GM21717 (cell line): Measurements from ENCODE around the gene TFIP11.

Experiments used
- ATAC-seq: cut with Tn5 transposase; IDR thresholded peaks from one replicate; pipeline ENCODE4 v1.9.1; 2021; ENCODE audit warnings: mild to moderate bottlenecking, moderate library complexity; ENCODE audit not compliant: unreplicated experiment

The TFIP11 gene

DNA sequence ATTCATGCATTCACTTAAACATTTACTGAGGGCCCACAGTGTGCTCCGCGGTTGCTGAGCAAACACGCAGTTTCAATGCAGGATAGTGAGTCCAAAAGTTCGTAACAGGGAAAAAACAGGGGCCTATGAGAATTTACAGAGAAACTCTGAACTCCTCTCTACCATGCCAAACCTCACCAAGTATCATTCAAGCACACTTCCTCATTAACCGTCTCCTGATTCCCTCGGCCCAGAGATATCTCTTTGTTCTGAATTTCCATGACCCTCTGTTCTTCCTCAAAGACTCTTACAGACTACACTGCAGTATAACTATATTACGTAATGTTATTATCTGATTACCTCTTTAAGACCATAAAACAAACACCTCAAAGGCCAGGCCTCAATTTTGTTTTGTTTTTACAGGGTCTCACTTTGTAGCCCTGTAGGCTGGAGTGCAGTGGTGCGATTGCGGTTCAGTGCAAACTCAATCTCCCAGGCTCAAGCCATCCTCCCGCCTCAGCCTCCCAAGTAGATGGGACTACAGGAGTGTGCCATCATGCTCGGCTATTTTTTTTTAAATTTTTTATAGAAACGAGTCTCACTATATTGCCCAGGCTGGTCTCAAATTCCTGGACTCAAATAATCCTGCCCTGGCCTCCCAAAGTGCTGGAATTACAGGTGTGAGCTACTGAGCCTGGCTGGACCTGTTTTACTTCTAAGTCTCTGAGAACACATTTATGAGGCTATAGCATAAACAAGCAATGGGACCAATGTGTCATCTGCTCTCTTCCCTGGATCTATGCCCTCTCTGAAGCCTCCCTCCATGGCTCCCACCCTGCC is 32.3 kb downstream of the TFIP11 start:
- ATAC-seq = no peak

DNA sequence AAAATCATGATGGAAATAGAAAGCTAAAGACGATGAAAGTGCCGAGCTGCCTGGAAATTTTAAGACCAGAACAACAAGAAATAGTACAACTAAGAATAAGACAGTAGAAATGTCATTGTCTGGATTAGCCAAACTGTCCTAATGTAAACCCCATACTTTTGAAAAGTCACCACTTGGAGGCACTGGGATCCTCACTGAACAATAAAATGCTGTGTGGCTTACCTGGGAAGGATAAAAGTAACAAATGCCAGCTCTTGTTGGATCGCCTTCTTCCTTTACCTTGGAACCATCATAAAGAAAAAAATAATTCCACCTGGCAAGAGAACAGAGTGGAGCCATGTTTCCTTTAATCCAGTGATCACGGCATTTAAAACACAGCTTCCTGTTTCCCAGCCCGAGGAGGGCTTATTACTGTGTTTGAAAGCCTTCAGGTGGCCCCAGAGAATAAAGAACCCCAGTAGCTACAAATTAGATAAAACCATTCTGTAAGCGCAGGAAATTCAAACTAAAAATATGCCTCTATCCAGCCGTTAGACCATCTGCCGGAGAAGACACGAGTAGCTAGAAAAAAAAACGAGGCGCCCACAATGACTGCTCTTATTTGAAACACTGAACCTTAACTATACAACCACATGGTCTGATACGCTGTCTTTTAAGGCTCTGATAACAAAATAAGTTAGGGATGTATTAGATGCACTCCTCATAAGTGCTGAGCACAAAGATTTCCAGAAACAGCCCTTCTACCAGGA is 33.1 kb downstream of the TFIP11 start:
- ATAC-seq = no peak

DNA sequence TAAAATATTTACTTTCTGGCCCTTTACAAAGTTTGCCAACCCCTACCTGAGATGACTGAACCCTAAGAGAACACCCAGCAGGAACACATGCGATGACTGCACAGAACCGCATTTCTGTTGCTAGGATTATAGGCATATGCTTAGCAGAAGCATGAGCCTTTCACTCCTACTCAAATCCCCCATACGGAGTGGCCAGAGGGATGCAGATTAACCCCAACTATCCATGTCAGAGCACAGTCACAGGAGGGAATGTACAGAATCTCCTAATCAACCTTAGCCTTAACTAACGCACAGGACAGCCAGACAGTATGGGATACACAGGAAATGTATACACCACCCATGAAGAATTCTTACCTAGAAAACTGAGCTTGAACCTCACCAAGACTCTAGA is 34.9 kb downstream of the TFIP11 start:
- no peak for ATAC-seq

DNA sequence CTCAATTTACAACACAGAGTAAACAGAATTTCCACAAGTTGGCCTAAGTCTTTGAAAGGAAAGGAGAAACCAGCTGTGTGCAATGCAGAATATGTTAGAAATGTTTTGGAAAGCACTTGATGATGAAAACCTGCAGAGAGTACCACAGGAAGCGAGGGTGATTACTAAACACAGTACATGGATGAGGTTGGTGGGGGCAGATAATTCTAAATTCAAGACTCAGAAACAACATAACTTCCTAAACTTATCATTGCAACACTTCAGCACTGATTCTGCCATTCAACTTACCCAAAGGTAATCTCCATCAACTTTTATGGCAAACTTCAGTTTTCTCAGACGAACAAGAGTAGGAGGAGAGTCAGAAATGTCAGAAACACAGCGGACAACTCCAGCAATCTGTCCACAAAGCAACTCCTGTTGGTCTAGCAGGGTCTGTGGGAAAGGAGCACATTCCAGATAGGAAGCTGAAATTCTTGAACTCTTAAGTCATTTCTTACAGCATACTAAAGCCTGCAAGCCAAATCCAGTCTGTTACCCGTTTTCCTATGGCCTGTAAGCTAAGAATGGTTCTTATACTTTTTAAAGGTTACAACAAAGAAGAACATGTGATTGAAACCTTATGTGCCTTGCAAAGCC is 35.5 kb downstream of the TFIP11 start:
- no peak for ATAC-seq

DNA sequence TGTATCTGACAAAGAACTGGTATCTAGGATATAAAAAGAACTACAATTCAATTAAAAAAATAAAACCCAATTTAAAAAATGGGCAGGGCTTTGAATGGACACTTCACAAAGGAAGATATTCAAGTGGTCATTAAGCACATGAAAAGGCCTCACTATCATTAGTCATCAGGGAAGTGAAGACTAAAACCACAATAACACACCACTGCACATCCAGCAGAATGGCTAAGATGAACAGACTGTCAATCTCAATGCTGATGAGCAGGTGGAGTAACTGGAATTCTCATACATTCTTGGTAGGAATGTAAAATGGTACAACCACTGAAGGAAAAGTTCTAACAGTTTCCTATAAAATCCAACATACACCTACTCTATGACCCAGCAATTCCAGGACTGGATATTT is 37.6 kb downstream of the TFIP11 start:
- no peak for ATAC-seq

DNA sequence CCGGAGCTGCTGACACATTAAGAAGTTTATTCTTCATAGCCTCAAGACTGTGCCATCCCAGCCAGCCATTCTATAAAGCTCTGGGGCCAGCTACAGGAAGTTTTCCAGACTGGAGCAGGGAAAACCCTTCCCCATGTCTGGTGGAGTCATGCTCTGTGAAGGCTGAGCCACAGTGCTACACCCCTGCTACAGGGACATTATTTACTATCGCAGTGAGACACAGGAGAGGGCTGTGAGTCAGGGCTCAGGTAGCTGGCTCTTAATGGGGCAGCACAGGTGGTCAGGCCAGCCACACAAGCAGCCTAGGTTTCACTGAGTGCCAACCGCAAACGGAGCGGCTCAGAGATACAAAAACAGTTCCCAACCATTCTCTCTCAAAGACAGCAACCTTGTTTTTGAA is 40.8 kb downstream of the TFIP11 start:
- ATAC-seq = no peak

DNA sequence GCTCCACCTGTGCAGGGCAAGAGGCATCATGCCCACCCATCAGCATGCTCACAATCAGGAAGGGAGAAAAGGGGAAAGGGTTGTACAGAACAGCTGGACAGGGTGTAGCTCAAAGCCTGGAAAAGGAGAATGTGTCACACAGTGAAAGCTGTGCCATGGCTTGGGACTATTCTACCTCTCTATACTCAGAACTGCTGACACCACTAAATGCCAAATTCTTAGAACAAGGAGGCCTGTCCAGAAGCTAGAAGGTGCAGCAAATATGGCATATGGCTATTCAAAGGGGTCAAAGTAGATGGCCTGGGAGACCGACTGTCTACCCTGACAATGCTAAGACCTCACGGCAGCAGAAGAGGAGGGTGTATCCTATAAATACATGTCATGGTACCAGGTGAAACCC is 41.5 kb downstream of the TFIP11 start:
- ATAC-seq = no peak

DNA sequence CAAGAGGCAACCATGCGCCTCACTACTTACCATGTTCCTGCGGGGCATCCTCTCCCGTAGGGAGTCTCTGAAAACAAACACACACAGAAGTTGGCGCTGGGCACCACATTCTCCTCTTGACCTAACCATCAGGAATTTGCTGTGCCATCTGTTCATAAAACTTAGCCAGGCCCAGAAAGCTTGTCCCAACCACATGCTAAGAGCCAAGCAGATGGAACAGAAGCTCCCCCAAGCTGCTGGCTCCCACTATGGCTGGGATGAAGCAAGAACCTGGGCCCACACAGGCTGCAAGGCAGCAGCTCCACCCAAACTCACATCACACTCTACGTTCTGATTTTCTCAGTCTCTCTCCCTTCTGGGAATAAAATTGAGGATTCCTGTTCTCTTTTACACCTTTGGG is 46.1 kb downstream of the TFIP11 start:
- ATAC-seq = no peak

DNA sequence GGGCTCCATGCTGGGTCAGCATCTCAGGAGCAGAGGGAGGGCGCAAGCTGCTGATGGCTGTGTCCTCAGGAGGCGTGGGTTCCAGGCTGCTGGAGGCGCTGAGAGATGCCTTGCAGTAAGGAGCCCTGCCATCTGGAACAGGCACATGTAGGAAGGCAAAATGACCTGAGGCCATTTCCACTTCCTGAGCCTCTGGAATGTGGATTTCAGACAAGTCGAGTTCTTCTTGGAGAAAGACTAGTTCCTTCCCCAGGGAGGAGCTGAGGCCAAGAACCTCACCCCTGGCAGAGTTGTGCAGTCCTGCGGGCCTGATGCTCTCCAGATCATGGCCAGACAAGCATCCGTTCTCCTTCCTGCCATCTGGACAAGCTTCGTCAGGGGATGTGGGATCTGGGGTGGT is 48.0 kb downstream of the TFIP11 start:
- no peak for ATAC-seq

DNA sequence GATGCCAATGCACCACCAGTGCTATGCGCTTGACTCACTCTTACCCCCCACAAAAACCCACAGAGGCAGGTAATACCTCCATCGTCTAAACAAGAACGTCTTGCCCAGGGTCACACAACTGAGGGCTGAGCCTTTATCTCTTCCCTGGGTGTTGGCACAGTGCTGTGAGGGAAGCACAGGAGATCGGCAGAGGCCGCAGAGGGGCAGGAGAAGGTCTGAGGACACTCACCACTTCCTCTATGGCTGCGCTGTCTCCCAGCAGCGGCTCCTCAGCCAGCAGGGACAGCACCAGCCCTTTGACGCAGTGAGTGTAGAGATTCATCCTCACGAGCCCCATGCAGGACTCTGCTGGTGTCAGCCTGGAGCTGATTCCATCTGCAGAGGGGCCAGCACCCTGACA is 48.6 kb downstream of the TFIP11 start:
- ATAC-seq = no peak

DNA sequence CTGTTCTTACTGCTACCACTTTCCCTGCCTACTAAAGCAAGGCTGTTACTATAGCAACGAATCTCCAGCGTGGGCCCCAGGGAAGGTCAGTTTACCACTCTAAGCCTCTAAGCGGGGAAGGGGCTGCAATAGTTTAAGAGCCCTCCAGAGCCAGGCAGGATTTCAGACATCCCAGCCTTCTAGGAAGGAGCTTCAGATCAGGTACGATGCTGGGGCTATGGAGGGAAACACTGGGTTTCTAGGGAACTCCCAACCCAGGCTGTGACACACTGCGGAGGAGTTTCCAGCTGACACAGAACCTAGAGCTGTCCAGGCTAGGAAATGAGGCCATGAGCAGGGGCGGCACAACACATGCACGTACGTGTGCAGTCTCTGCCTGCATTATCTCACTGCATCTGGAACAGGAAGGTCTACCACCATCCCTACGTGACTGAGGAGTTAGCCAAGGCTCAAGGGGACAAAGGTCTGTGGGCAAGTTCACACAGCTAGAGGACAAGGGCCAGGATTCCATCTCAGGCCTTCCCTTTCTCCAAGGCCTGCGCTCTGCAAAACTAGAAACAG is 49.1 kb downstream of the TFIP11 start:
- no peak for ATAC-seq

DNA sequence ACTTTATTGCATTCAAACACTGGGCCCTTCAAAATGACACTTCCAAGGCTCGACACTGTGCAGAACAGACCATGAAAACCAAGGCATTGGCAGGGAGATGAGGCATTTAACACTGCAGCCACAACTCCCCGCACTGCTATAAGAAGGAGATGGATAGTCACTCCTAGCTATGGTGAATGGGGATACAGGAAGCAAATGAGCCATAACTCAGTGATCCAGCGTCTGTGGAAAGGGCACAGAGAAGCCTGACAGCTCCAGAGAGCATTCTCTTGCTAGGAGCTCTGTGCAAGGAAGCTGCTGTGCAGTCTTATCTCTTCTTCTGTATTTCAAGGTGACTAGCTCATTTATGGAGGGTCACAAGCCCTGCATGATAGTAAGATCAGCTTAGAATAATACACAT is 49.6 kb downstream of the TFIP11 start:
- no peak for ATAC-seq

DNA sequence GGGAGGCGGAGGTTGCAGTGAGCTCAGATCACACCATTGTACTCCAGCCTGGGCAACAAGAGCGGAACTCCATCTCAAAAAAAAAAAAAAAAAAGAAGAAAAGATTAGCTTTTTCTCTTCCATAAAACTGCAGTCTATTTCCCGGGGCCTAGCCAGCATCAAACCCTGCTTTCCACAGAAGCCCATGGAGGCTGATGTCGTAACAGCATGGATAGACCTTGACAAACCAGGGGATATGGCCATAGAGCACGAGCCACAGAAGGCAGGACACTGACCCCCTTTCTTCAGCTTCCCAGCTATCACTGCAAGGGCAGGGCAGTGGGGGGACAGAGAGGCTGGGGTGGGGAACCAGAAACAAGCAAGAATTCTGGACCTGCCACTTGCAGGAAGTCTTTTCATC is 50.2 kb downstream of the TFIP11 start:
- ATAC-seq = no peak

DNA sequence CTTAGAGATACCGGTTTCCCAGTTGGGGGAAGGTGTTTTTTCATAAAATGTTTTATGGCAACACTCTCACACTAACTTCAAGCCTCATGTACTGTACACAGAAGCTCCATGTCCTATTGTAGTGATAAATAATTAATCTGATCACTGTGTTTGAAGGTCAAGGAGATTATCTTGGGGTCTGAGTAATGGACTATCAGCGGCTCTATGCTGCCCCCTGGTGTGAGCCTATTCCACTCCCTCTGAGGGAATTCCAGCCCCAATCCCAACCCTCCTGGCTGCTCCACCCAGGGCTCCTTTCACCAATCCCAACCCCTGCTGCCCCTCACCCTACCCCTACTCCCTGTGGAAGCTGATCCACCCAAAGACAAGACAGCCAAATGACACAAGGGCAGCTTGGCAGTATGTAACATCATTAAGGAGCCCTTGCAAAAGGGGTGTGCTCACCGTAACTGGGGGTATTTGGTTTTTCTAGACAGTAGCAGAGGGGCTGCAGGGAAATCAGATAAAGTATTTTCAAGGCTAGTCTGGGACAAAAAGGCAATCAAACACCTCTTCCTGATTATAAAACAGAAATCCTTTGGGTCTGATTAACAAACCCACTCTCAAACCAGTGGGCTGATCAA is 51.0 kb downstream of the TFIP11 start:
- ATAC-seq = no peak

DNA sequence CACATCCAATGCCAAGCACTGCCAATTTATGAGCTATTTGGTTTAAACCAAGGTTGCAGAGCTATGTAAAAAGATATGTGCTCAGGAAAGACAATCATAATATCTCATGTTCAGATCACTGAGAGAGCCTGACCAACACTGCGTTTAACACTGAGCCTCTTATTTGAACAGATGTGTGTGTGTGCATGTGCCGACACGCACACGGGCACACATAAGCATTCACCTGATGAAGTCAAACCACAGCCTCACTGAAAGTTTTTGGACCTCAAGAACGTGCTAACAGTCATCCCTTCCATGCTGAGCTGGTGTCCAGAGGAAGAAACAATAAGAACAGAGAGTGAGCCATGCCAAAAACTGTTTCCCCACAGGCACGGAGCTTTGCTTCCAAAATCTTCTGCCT is 52.1 kb downstream of the TFIP11 start:
- no peak for ATAC-seq

DNA sequence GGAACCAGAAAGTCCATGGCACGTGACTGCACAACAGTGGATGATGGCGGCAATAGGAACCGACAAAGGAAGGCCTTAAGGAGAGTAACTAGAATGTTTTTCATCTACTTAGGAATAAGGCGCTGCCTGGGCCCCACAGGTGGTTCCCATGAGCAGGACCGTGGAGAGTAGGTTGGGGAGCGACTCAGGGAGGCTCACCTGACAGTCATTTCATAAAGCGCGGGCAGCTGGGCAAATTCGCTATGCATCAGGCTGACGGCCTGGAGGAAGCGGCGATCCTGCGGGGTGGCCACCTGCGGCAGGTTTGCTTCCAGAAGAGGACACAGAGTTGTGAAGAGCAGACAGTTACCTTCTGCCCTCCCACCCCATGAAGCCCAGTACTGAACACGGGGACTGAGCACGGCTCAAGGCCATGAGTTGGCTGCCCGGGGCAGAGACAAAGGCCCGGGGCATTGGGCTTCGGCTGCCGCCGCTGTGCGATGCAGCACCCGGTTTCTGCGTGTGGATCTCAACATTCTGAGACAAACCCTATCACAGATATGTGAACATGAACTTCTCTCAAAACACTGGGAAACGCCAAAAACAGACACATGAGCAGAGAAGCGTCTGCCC is 54.5 kb downstream of the TFIP11 start:
- ATAC-seq = no peak

DNA sequence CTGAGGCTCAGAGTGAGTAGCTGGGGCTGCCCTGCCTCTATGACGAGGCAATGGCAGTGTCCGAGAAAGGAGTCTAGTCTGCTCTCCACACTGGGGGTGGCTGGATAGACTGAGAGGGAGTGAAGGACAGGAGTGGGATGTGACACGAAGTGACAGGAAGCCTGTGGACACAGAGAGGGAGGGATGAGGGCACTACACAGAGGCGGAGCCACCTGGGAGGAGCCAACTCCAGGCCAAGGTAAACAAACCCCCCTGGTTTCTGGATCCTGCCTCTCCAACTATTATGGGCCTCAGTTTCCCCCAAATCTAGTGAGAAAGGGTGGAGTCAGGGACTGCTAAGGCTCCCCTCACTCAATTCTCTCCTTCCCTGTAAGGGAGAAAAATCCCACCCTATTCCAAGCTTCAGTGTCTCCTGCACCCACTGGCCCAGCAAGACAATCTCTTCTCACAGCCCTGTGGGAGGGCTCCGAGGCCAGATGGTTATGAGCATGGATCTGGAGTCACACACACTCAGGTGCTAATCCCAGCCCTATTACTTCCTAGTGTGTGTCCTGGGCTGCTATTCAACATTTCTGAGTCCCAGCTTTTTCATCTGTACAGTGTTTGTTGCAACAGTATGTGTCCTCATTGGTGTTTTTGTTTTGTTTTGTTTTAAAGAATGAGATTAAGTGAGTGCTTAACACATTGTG is 58.3 kb downstream of the TFIP11 start:
- no peak for ATAC-seq

DNA sequence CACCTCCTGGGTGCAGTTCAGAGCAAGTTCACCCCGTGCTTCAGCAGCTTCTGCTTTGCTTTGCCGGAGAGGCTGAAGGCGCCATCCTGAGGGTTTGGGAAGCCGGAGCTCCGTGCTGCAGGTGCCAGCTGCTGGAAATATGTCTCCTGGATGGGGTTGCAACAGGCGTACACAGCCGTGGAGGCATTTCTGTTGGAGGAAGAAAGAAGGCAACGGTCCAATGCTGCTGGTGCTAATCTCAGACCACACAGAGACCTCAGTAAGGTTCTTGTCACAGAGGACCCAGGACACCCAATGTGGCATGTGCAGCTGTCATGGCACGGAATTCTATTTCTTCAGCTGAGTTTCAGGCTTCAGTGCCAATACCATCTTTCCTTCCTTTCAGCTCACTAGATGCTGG is 59.1 kb downstream of the TFIP11 start:
- ATAC-seq = no peak

DNA sequence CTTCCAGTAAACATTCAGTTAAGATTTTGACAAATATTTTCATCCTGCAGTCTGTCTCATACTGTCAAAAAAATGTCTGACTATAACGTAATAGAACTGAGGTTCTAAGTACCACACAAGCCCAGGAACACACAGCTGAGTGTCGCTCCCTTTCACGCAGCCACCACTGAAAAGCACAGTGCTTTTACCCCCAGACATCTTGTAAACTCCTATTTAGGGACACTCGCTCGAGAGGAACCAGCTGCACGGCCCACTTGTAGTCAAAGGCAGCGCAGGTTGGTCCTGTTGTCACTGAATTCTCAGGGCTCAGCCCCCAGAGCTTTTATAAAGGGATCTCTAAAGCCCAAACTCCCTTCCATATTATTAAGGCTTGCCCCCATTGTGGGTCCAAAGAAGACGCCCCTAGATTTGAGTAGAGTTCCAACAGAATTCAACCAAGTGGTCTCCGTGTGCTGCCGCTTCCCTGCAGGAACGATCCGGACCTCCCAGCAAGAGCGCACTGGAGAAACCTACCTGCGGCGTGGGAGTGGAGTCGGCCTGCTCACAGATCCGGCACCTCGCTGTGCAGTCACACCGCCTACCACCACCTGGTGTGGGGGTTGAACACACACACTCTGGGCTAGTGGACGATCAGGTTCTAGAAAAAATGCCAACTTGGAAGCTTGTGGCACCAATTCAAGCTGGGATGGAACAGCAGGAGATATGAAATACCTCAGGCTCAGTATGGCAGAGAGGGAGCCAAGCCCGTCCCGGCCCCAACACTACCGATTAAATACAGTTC is 59.8 kb downstream of the TFIP11 start:
- no peak for ATAC-seq
